ENCODE results near the gene SLC5A1.
A peak's percentile ranks its signal among the peaks of the same experiment; 100 is the strongest.

Gene SLC5A1

GRCh38 chr22:32042924-32043323 is at the start of gene SLC5A1:
SLC5A1 (plus strand) TSS chr22:32043261; CDS start chr22:32043282, 21 bp downstream.
- no peak for DNase-seq (ENCODE audit: low read depth)

GRCh38 chr22:31995046-31995445 is 48.0 kb upstream of the SLC5A1 start:
- no peak for DNase-seq (ENCODE audit: low read depth)

- no peak for DNase-seq (ENCODE audit: low read depth)
Observed at GRCh38 chr22:31995807-31996206, 47.3 kb upstream of the SLC5A1 start.

- DNase-seq (ENCODE audit: low read depth) = no peak
Observed at GRCh38 chr22:31998784-31999385, 44.2 kb upstream of the SLC5A1 start.

- no peak for DNase-seq (ENCODE audit: low read depth)
Observed at GRCh38 chr22:32000181-32000580, 42.9 kb upstream of the SLC5A1 start.

DNA sequence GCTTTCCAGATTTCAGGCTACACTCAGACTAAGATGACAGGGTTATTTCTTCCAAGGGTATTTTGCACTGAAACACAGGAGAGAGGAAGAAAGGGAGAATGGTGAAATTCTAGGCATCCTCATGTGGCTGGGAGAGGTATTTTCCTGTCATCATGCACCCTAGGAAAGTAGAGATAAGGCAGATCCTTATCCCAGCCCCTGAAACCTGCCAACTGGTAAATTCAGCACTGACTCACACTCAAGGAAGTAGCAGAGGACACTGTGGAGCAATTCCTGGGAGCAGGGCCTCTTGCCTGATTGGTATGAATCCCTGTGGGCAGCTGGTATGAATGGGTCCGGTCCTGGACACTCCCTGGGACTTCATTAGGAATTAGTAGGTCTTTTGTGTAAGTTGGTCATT is 37.6 kb upstream of the SLC5A1 start:
- peak; percentile 12 for DNase-seq (ENCODE audit: low read depth)

DNA sequence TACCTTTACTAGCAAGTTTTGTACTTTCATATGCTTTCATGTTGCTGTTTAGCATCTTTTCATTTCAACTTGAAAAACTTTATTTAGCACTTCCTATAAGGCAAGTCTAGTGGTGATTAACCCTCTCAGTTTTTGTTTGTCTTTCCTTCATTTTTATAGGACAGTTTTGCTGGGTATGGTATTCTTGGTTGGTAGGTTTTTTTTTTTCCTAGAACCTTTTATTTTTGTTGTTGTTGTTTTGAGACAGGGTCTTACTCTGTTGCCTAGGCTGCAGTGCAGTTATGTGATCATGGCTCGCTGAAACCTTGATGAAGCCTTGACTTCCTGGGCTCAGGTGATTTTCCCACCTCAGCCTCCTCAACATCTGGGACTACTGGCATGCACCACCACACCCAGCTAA is 29.9 kb upstream of the SLC5A1 start:
- DNase-seq (ENCODE audit: low read depth) = no peak

- no peak for DNase-seq (ENCODE audit: low read depth)
Observed at GRCh38 chr22:32016081-32016480, 27.0 kb upstream of the SLC5A1 start.

GRCh38 chr22:32018056-32018455 is 25.0 kb upstream of the SLC5A1 start:
- DNase-seq (ENCODE audit: low read depth) = no peak

- no peak for DNase-seq (ENCODE audit: low read depth)
Observed at GRCh38 chr22:32020117-32020516, 22.9 kb upstream of the SLC5A1 start.

GRCh38 chr22:32021716-32022115 is 21.3 kb upstream of the SLC5A1 start:
- no peak for DNase-seq (ENCODE audit: low read depth)

GRCh38 chr22:32023251-32023827 is 19.7 kb upstream of the SLC5A1 start:
- DNase-seq (ENCODE audit: low read depth) = no peak

- DNase-seq (ENCODE audit: low read depth) = no peak
Observed at GRCh38 chr22:32024796-32025195, 18.3 kb upstream of the SLC5A1 start.

- no peak for DNase-seq (ENCODE audit: low read depth)
Observed at GRCh38 chr22:32030518-32031247, 12.4 kb upstream of the SLC5A1 start.

GRCh38 chr22:32031466-32031865 is 11.6 kb upstream of the SLC5A1 start:
- no peak for DNase-seq (ENCODE audit: low read depth)

DNA sequence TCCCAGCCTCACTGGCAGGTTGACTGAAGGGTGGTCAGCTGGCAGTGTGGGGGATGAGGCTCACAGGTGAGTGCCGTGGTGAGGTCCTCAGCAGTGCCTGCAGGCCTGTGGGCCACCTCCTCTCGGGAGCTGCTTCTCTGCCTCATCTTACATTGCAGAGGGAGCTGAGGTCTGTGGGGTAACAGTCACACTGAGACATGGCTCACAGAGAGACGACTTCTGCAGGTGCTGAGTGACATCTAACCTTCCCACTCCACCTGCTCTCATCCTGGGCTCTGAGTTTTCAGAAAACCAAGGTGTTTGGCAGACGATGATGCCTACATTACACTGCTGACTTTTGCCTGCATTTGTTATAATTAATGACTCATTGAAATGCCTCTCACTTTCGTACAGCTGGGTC is 8.8 kb upstream of the SLC5A1 start:
- no peak for DNase-seq (ENCODE audit: low read depth)

DNA sequence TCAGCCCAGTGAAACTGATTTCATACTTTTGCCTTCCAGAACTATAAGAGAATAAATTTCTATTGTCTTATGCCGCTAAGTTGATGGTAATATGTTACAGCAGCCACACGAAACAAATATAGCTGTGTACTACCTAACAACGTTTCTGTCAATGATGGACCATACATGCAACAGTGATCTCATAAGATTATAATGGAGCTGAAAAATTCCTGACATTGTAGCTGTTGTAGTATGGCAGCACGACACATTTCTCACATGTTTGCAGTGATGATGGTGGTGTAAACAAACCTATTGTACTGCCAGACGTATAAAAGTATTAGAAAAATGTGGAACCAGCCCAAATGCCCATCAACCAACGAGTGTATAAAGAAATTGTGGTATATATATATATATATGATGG is 5.8 kb upstream of the SLC5A1 start:
- no peak for DNase-seq (ENCODE audit: low read depth)

- DNase-seq (ENCODE audit: low read depth) = no peak
Observed at GRCh38 chr22:32040324-32040904, 2.6 kb upstream of the SLC5A1 start.

DNA sequence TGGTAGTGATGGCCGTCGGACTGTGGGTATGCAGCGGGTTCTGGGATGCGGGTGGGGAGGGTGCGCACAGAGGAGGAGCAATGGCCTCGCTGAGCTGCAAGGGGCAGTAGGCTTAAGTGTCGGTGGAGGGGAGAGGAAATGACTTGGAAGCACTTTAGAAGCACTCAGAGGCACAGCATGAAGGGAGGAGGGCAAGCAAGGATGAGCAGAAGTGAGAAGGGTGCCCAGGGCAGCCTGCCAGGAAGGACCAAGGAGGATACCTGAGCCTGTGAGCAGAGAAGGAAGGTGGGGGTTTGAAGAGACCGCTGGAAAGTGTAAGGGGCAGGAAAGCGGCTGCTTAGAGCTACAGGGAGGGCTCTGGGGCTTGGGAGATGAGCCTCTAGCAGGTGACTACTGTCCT is 330 bp downstream of the SLC5A1 start:
- no peak for DNase-seq (ENCODE audit: low read depth)

- DNase-seq (ENCODE audit: low read depth) = no peak
Observed at GRCh38 chr22:32044477-32044876, 1.4 kb downstream of the SLC5A1 start.

DNA sequence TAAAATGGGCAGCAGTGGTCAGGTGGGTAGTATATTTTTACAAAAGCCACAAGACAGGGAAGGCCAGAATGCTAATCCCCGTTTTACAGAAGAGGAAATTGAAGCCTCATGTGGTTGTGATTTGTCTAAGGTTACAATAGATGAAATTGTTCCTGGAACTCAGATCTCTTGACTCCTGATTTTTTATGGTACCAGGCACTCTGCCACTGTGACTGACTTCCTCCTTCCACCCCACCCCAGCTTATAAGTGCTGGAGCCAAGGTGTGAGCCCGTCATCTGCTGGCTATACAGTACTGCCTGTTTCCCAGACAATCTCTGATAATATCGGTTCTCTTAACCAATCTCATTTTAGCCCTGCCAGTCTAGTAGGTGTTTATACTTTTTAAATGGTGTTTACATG is 1.9 kb downstream of the SLC5A1 start:
- no peak for DNase-seq (ENCODE audit: low read depth)

DNA sequence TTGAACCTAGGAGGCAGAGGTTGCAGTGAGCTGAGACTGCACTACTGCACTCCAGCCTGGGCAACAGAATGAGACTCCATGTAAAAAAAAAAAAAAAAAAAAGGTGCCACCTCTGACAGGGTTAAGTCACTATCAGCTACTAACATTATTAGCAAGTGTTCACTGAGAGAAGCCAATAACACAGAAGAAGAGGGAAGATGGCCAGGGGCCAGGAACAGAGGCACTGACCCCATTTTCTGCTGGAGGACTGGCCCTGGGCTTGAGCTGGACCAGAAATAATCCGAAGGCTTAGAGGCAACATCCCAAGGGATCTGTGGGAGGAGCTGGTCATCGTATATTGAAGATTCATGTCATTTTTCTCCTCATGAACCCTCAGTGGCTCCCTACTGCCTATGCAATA is 5.0 kb downstream of the SLC5A1 start:
- no peak for DNase-seq (ENCODE audit: low read depth)
